ENCODE data around the gene SNX6. TPM values are rescaled to one million over a fixed set of nuclear protein-coding genes. Genes with fewer than 3 reads are reported as not detected.

Gene SNX6
- total and polyA plus RNA-seq, 2 donors (not counting 3 experiments of a cell fraction or from before 2014, with no cell fraction given): 95.1 to 120 TPM

DNA sequence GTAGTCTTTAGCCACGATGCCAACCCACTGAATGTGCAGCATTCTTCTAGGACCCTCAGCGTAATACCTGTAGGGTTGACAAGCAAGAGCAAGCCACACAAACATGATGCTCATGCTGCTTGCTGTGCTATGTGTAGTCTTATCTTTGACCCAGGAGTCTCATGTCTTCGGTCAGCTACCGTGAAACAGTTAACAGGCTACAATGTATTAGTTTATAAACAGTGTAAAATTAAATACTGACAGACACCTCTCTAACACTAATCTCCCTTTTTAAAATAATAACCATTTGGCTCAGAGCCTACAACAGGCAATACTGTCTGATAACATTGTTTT lies 92.3 kb downstream of the SNX6 start:
- POLR2A ChIA-PET: interaction anchor here (0.6 to 0.8 kb wide), 2 partner anchors 14 to 78 kb away, joined by 3 to 6 read pairs; no protein-coding TSS in a partner anchor
- Histone ChIP-seq H3K9me1 (replicated peaks; ENCODE audit: control insufficient read depth, extremely low read depth, insufficient read depth, low read length) (no peaks in the 10 kb centered on the region), H3K27me3 (ENCODE audit: control insufficient read depth in 2 of 2, insufficient read depth in 2 of 2, low read length in 2 of 2) (no peaks in the 10 kb centered on the region), H3K9ac (replicated peaks; ENCODE audit: extremely low read depth, insufficient read depth, low read length) (no peak overlapping the region), H3K4me3 (replicated peaks in 1 of 3; ENCODE audit: insufficient read depth in 1 of 3, low read depth in 1 of 3, low read length in 3 of 3) (no peak overlapping the region), H3K4me1 (ENCODE audit: control insufficient read depth, extremely low read depth, insufficient read depth, low read length) (peaks cover 5% of the 10 kb centered on the region), H3K79me2 (ENCODE audit: control insufficient read depth, insufficient read depth, low read length) (peaks cover 13% of the 10 kb centered on the region), H3K27ac (ENCODE audit: insufficient read depth, low read depth, low read length) (no peak overlapping the region), H4K20me1 (replicated peaks; ENCODE audit: control insufficient read depth, extremely low read depth, insufficient read depth, low read length) (no peaks in the 10 kb centered on the region), H3K36me3 (ENCODE audit: control insufficient read depth in 2 of 2, extremely low read depth in 1 of 2, insufficient read depth in 2 of 2, low read length in 2 of 2) (no peaks in the 10 kb centered on the region), H2AFZ (ENCODE audit: low read depth, low read length) (no peak overlapping the region), H3K4me2 (ENCODE audit: insufficient read depth, low read length) (no peak overlapping the region), H3K9me3 (replicated peaks; ENCODE audit: control insufficient read depth, insufficient read depth, low read length) (no peaks in the 10 kb centered on the region)
- no TSS peak for BruUV-seq (replicated peaks)
- TF ChIP-seq EZH2 (IDR thresholded peaks at IDR 0.05; ENCODE audit: borderline replicate concordance, low read depth, low read length, severe bottlenecking) (no peak), MYC (IDR thresholded peaks at IDR 0.05; ENCODE audit: low read depth, low read length) (no peak)
- no peak for DNase-seq (ENCODE audit: low read depth, low spot score)
- FAIRE-seq: no peak
- intact Hi-C loops (cut with micrococcal nuclease): loop anchor here (5.0 kb wide), 3 partner anchors 75 to 1290 kb away; partner anchors contain the start of genes BRMS1L and SPTSSA
- CTCF ChIA-PET: no interaction called here
- dilution Hi-C loops (cut with MboI; ENCODE audit: extremely low pct_ligation_motif_present, low sequenced_read_pairs): no loop called here

GRCh38 chr14:34536951-34537676 lies 92.8 kb downstream of the SNX6 start:
- H3K9ac ChIP-seq (replicated peaks; ENCODE audit: extremely low read depth, insufficient read depth, low read length): no peak overlapping the region
- peak; percentile 18 for FAIRE-seq

More at GRCh38 chr14:34536951-34537676, 92.8 kb downstream of the SNX6 start:
- Histone ChIP-seq H3K79me2 (ENCODE audit: control insufficient read depth, insufficient read depth, low read length) (peaks cover 13% of the 10 kb centered on the region), H3K9me3 (replicated peaks; ENCODE audit: control insufficient read depth, insufficient read depth, low read length) (no peaks in the 10 kb centered on the region), H2AFZ (ENCODE audit: low read depth, low read length) (no peak overlapping the region), H4K20me1 (replicated peaks; ENCODE audit: control insufficient read depth, extremely low read depth, insufficient read depth, low read length) (no peaks in the 10 kb centered on the region), H3K27ac (ENCODE audit: insufficient read depth, low read depth, low read length) (no peak overlapping the region), H3K27me3 (ENCODE audit: control insufficient read depth in 2 of 2, insufficient read depth in 2 of 2, low read length in 2 of 2) (no peaks in the 10 kb centered on the region), H3K4me3 (replicated peaks in 1 of 3; ENCODE audit: insufficient read depth in 1 of 3, low read depth in 1 of 3, low read length in 3 of 3) (no peak overlapping the region), H3K9me1 (replicated peaks; ENCODE audit: control insufficient read depth, extremely low read depth, insufficient read depth, low read length) (no peaks in the 10 kb centered on the region), H3K36me3 (ENCODE audit: control insufficient read depth in 2 of 2, extremely low read depth in 1 of 2, insufficient read depth in 2 of 2, low read length in 2 of 2) (no peaks in the 10 kb centered on the region), H3K4me2 (ENCODE audit: insufficient read depth, low read length) (no peak overlapping the region), H3K4me1 (ENCODE audit: control insufficient read depth, extremely low read depth, insufficient read depth, low read length) (peaks cover 5% of the 10 kb centered on the region)
- dilution Hi-C loops (cut with MboI; ENCODE audit: extremely low pct_ligation_motif_present, low sequenced_read_pairs): no loop called here
- POLR2A ChIA-PET: interaction anchor here (0.6 to 0.8 kb wide), 2 partner anchors 14 to 78 kb away, joined by 3 to 6 read pairs; no protein-coding TSS in a partner anchor
- CTCF ChIA-PET: interaction anchor here (0.7 to 1.3 kb wide), 3 partner anchors 10 to 1035 kb away, joined by 3 to 5 read pairs (median 3); no protein-coding TSS in a partner anchor
- no peak for DNase-seq (ENCODE audit: low read depth, low spot score)
- BruUV-seq (replicated peaks): no TSS peak
- TF ChIP-seq MAX (IDR thresholded peaks at IDR 0.05; ENCODE audit: insufficient read depth, insufficient read length) (no peak), FOS (IDR thresholded peaks at IDR 0.05; ENCODE audit: borderline replicate concordance, insufficient read depth, low read length) (no peak), JUN (IDR thresholded peaks at IDR 0.05; ENCODE audit: borderline replicate concordance, insufficient read depth, insufficient read length, low read depth) (no peak), GATA2 (IDR thresholded peaks at IDR 0.05; ENCODE audit: insufficient read depth, insufficient read length, low read depth, low read length) (no peak), MYC (IDR thresholded peaks at IDR 0.05; ENCODE audit: low read depth, low read length) (no peak), POLR2A (IDR thresholded peaks at IDR 0.05; ENCODE audit: low read depth, low read length) (no peak), POLR2AphosphoS5 (IDR thresholded peaks at IDR 0.05; ENCODE audit: insufficient read depth, low read depth, low read length) (no peak), EZH2 (IDR thresholded peaks at IDR 0.05; ENCODE audit: borderline replicate concordance, low read depth, low read length, severe bottlenecking) (no peak)
- TF ChIP-seq, protein P1, sequence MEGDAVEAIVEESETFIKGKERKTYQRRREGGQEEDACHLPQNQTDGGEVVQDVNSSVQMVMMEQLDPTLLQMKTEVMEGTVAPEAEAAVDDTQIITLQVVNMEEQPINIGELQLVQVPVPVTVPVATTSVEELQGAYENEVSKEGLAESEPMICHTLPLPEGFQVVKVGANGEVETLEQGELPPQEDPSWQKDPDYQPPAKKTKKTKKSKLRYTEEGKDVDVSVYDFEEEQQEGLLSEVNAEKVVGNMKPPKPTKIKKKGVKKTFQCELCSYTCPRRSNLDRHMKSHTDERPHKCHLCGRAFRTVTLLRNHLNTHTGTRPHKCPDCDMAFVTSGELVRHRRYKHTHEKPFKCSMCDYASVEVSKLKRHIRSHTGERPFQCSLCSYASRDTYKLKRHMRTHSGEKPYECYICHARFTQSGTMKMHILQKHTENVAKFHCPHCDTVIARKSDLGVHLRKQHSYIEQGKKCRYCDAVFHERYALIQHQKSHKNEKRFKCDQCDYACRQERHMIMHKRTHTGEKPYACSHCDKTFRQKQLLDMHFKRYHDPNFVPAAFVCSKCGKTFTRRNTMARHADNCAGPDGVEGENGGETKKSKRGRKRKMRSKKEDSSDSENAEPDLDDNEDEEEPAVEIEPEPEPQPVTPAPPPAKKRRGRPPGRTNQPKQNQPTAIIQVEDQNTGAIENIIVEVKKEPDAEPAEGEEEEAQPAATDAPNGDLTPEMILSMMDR (IDR thresholded peaks at IDR 0.05; ENCODE audit: extremely low read depth in 1 of 2, insufficient read depth in 1 of 2, low read depth in 1 of 2, low read length in 2 of 2): no peak
- intact Hi-C loops (cut with micrococcal nuclease): loop anchor here (5.0 kb wide), 3 partner anchors 75 to 1290 kb away; partner anchors contain the start of genes BRMS1L and SPTSSA

All from endothelial cell of umbilical vein (primary cell).